Upper lobe of left lung (tissue), 4 donors: Measurements from ENCODE around the gene CCNJL.
A peak's percentile ranks its signal among the peaks of the same experiment; 100 is the strongest.

ENCODE experiments used
- CTCF ChIP-seq, 6 experiments: fragments of 450-650 bp in 4 of 6; fragments of 200-600 bp in 2 of 6; sonication (generic) in 2 of 6; IDR thresholded peaks; one replicate each; pipeline ENCODE4 v1.5.1; 2016 to 2019; ENCODE audit warnings: antibody characterized with exemption in 6 of 6
- POLR2AphosphoS5 ChIP-seq, 2 donors: sonication (generic); formaldehyde crosslinking; IDR thresholded peaks; one replicate each; pipeline ENCODE4 v1.5.1; 2017; ENCODE audit warnings: antibody characterized with exemption in 2 of 2

- TF ChIP-seq CTCF (IDR thresholded peaks at IDR 0.05) (no peak), POLR2AphosphoS5 (IDR thresholded peaks at IDR 0.05) (peak in 1 of 2 donors; percentile 52)
These were observed 81.5 kb downstream of the CCNJL start for GRCh38 chr5:160230686-160231527.
